Measurements from ENCODE around the gene SSU72.

Gene SSU72

DNA sequence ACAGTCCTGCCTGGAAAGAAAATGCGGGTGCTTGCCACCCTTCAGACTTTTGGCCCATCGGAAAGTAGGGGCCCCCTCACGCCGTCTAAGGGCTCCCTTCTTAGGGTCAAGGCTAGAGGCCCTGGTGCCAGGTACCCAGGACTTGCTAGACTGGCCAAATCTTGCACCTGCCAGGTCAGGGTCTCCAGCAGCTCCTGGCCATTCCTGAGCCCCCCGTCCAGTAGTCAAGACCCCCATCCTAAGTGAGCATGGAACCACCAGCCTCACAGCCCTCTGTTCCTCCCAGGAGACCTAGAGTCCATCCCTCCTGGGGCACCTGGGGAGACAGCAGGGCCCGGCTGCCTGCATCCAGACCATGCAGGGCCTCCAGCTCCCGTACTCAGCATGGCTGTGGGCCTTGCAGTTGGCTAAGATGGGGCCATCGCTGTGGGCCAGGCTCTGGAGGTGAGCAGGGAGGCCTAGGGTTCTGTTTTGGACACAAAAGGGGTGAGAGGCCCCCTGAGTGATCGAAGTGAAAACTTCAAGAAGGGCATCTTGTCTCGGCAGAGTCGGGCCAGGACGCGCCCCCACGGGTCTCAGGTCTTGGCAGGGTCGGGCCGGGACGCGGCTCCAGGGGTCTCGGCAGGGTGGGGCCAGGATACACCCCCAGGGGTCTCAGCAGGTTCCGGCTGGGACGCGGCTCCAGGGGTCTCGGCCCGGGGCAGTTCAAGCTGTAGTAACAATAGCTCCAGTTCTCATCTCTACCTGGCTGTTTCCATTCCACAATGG lies 19.4 kb upstream of the SSU72 start:
- Histone ChIP-seq H3K27ac (ENCODE audit: low read depth, low read length, severe bottlenecking) (no peak overlapping the region), H3K9me3 (ENCODE audit: control insufficient read depth, low read length) (no peaks in the 10 kb centered on the region), H3K4me1 (ENCODE audit: control insufficient read depth, insufficient read depth, low read length, poor library complexity, severe bottlenecking) (peaks cover 3% of the 10 kb centered on the region), H3K36me3 (ENCODE audit: control insufficient read depth, insufficient read depth, low read length) (no peaks in the 10 kb centered on the region), H3K4me3 (ENCODE audit: extremely low read depth, insufficient read depth, low read length, poor library complexity, severe bottlenecking) (no peak overlapping the region)
- WGBS, 2 experiments (ENCODE audit: insufficient coverage in 2 of 2) = 92 to 93% methylated on average over 23 of the region's 24 CpGs

- Histone ChIP-seq H3K4me3 (ENCODE audit: extremely low read depth, insufficient read depth, low read length, poor library complexity, severe bottlenecking) (no peak overlapping the region), H3K27ac (ENCODE audit: low read depth, low read length, severe bottlenecking) (no peak overlapping the region), H3K4me1 (ENCODE audit: control insufficient read depth, insufficient read depth, low read length, poor library complexity, severe bottlenecking) (no peaks in the 10 kb centered on the region), H3K9me3 (ENCODE audit: control insufficient read depth, low read length) (no peaks in the 10 kb centered on the region), H3K36me3 (ENCODE audit: control insufficient read depth, insufficient read depth, low read length) (no peaks in the 10 kb centered on the region)
- 89 to 96% methylated on average over 13 of the region's 13 CpGs for WGBS, 2 experiments (ENCODE audit: insufficient coverage in 2 of 2)
Observed at GRCh38 chr1:1591452-1591851, 16.8 kb upstream of the SSU72 start.

GRCh38 chr1:1583347-1584010 lies 8.8 kb upstream of the SSU72 start:
- Histone ChIP-seq H3K4me1 (ENCODE audit: control insufficient read depth, insufficient read depth, low read length, poor library complexity, severe bottlenecking) (no peaks in the 10 kb centered on the region), H3K9me3 (ENCODE audit: control insufficient read depth, low read length) (no peaks in the 10 kb centered on the region), H3K4me3 (ENCODE audit: extremely low read depth, insufficient read depth, low read length, poor library complexity, severe bottlenecking) (no peak overlapping the region), H3K27ac (ENCODE audit: low read depth, low read length, severe bottlenecking) (no peak overlapping the region), H3K36me3 (ENCODE audit: control insufficient read depth, insufficient read depth, low read length) (no peaks in the 10 kb centered on the region)
- WGBS, 2 experiments (ENCODE audit: insufficient coverage in 2 of 2) = 83 to 89% methylated on average over 20 to 22 of the region's 23 CpGs

DNA sequence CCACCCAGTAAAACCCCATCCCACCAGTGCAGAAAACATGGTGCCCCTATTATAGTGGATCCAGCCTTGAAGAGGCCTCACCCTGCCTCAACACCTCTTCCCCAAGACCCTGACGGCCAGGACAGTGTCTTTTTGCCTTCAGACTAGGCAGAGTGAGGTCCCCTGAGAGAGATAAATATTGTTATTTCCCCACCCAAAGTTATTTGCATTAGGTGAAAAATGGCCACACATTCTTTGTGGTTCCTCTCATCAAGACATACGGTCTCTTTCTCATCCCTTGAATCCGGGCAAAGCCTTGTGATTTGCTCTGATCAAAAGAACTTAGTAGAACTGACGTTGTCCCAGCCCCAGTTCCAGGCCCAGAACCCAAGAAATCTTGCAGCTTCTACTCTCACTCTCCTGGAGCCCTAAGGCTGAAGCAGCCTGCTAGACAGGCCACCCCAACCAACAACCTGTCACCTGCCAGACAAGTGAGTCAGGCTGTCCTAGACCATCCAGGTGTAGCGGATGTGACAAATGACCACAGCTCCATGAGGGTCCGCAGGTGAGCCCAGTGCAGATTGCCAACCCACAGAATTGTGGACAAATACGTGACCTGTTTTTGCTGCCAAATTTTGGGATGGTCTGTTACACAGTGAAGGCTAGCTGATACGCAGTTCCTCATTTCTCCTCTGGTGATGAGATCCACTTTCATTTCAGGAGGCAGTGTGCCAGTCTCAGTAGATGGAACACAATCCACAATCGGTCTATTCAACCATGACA lies 8.1 kb upstream of the SSU72 start:
- Histone ChIP-seq H3K9me3 (ENCODE audit: control insufficient read depth, low read length) (no peaks in the 10 kb centered on the region), H3K27ac (ENCODE audit: low read depth, low read length, severe bottlenecking) (no peak overlapping the region), H3K36me3 (ENCODE audit: control insufficient read depth, insufficient read depth, low read length) (no peaks in the 10 kb centered on the region), H3K4me3 (ENCODE audit: extremely low read depth, insufficient read depth, low read length, poor library complexity, severe bottlenecking) (no peak overlapping the region), H3K4me1 (ENCODE audit: control insufficient read depth, insufficient read depth, low read length, poor library complexity, severe bottlenecking) (no peaks in the 10 kb centered on the region)
- 81 to 82% methylated on average over 7 to 8 of the region's 9 CpGs for WGBS, 2 experiments (ENCODE audit: insufficient coverage in 2 of 2)

- H3K4me1 ChIP-seq (ENCODE audit: control insufficient read depth, insufficient read depth, low read length, poor library complexity, severe bottlenecking) = peaks cover 3% of the 10 kb centered on the region
- no peaks in the 10 kb centered on the region for H3K9me3 ChIP-seq (ENCODE audit: control insufficient read depth, low read length)
- WGBS, 2 experiments (ENCODE audit: insufficient coverage in 2 of 2) = 83 to 88% methylated on average over 12 of the region's 13 CpGs
- no peaks in the 10 kb centered on the region for H3K36me3 ChIP-seq (ENCODE audit: control insufficient read depth, insufficient read depth, low read length)
- no peak overlapping the region for H3K27ac ChIP-seq (ENCODE audit: low read depth, low read length, severe bottlenecking)
- no peak overlapping the region for H3K4me3 ChIP-seq (ENCODE audit: extremely low read depth, insufficient read depth, low read length, poor library complexity, severe bottlenecking)
Observed at GRCh38 chr1:1578371-1578940, 3.8 kb upstream of the SSU72 start.

- H3K4me1 ChIP-seq (ENCODE audit: control insufficient read depth, insufficient read depth, low read length, poor library complexity, severe bottlenecking) = peaks cover 4% of the 10 kb centered on the region
- H3K9me3 ChIP-seq (ENCODE audit: control insufficient read depth, low read length) = no peaks in the 10 kb centered on the region
- peaks cover 8% of the 10 kb centered on the region for H3K36me3 ChIP-seq (ENCODE audit: control insufficient read depth, insufficient read depth, low read length)
- no peak overlapping the region for H3K27ac ChIP-seq (ENCODE audit: low read depth, low read length, severe bottlenecking)
- H3K4me3 ChIP-seq (ENCODE audit: extremely low read depth, insufficient read depth, low read length, poor library complexity, severe bottlenecking) = no peak overlapping the region
- 72 to 84% methylated on average over 7 to 10 of the region's 10 CpGs for WGBS, 2 experiments (ENCODE audit: insufficient coverage in 2 of 2)
Observed at GRCh38 chr1:1577367-1578011, 2.8 kb upstream of the SSU72 start.

DNA sequence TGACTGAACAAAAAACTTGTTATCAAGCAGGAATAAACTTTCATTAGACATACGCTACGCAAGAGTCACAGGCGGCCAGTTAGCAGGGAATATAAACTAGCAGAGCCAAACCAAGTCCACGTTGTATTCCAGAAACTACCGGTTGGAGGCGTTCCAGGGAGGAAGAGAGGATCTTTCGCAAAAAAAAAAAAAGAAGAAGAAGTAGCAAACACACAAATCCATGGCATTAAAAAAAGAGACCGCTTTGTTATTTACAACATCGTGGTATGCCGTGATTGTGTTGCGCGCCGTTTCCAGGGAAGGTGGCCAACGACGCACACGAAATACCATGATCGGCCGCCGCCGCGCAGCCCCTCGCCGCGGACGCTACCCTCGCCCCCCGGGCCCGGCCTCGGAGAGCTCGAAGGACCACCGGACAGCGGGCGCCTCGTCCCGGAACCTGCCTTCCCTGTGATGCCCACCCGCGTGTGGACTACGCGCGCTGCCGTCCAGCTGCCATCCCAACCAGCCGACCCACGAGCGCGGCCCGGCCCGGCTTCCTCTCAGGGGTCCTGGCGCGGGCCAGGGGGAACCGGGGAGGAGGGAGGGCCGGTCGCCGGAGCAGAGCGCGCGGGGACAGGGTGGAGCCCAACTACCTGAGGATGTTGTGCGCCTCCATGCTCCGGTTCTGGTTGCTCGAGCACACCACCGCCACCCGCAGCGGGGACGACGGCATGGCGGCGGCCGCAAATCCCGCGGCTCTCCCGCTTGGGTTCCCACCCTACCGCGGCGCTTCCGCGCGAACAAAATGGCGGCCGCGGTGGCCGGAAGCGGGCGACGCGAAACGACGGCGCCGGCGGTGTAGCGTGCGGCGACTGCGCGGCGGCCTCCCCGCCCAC lies 581 bp downstream of the SSU72 start:
- H3K36me3 ChIP-seq (ENCODE audit: control insufficient read depth, insufficient read depth, low read length) = peaks cover 37% of the 10 kb centered on the region
- WGBS, 2 experiments (ENCODE audit: insufficient coverage in 2 of 2) = 0% methylated on average over 71 to 79 of the region's 96 CpGs

DNA sequence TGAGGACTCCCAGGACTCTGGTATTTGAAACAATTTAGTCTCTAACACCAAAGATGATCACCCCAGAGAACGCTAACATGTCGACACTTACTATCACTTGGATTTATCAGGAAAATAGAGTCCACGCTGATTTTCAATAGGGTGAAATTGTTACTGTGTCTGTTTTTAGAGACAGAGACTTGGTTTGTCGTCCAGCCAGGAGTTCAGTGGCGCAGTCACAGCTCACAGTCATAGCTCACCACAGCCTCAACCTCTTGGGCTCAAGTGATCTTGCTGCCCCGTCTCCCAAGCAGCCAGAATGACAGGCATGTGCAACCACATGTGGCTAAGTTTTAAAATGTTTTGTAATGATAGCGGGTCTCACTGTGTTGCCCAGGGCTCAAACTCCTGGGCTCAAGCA lies 5.3 kb downstream of the SSU72 start:
- WGBS, 2 experiments (ENCODE audit: insufficient coverage in 2 of 2) = 100% methylated on average over 1 to 5 of the region's 7 CpGs
- Histone ChIP-seq H3K27ac (ENCODE audit: low read depth, low read length, severe bottlenecking) (no peak overlapping the region), H3K36me3 (ENCODE audit: control insufficient read depth, insufficient read depth, low read length) (peaks cover 74% of the 10 kb centered on the region)

More for the DNA sequence above, 581 bp downstream of the SSU72 start:
- Histone ChIP-seq H3K4me1 (ENCODE audit: control insufficient read depth, insufficient read depth, low read length, poor library complexity, severe bottlenecking) (peaks cover 4% of the 10 kb centered on the region), H3K27ac (ENCODE audit: low read depth, low read length, severe bottlenecking) (peak overlapping the region; percentile 97), H3K4me3 (ENCODE audit: extremely low read depth, insufficient read depth, low read length, poor library complexity, severe bottlenecking) (peak overlapping the region; percentile 94), H3K9me3 (ENCODE audit: control insufficient read depth, low read length) (no peaks in the 10 kb centered on the region)

GRCh38 chr1:1567891-1568291 lies 6.8 kb downstream of the SSU72 start:
- WGBS, 2 experiments (ENCODE audit: insufficient coverage in 2 of 2) = 81 to 87% methylated on average over 7 to 8 of the region's 10 CpGs
- no peak overlapping the region for H3K4me3 ChIP-seq (ENCODE audit: extremely low read depth, insufficient read depth, low read length, poor library complexity, severe bottlenecking)
- H3K36me3 ChIP-seq (ENCODE audit: control insufficient read depth, insufficient read depth, low read length) = peaks cover 84% of the 10 kb centered on the region
- no peak overlapping the region for H3K27ac ChIP-seq (ENCODE audit: low read depth, low read length, severe bottlenecking)
- H3K9me3 ChIP-seq (ENCODE audit: control insufficient read depth, low read length) = no peaks in the 10 kb centered on the region
- no peaks in the 10 kb centered on the region for H3K4me1 ChIP-seq (ENCODE audit: control insufficient read depth, insufficient read depth, low read length, poor library complexity, severe bottlenecking)

More for the DNA sequence above, 5.3 kb downstream of the SSU72 start:
- H3K4me3 ChIP-seq (ENCODE audit: extremely low read depth, insufficient read depth, low read length, poor library complexity, severe bottlenecking) = no peak overlapping the region
- H3K9me3 ChIP-seq (ENCODE audit: control insufficient read depth, low read length) = no peaks in the 10 kb centered on the region
- peaks cover 4% of the 10 kb centered on the region for H3K4me1 ChIP-seq (ENCODE audit: control insufficient read depth, insufficient read depth, low read length, poor library complexity, severe bottlenecking)
